Activated naive CD8-positive, alpha-beta T cell treated with anti-CD3 and anti-CD28 coated beads, Interleukin-2, amount 50 U/mL, for 16 hours (primary cell): ENCODE results near the gene BCL2L11.

Experiments
- DNase-seq: peaks from one replicate; pipeline ENCODE4 v3.0.0-alpha.2; 2020; ENCODE audit warnings: low read depth, low spot score

The BCL2L11 gene

DNA sequence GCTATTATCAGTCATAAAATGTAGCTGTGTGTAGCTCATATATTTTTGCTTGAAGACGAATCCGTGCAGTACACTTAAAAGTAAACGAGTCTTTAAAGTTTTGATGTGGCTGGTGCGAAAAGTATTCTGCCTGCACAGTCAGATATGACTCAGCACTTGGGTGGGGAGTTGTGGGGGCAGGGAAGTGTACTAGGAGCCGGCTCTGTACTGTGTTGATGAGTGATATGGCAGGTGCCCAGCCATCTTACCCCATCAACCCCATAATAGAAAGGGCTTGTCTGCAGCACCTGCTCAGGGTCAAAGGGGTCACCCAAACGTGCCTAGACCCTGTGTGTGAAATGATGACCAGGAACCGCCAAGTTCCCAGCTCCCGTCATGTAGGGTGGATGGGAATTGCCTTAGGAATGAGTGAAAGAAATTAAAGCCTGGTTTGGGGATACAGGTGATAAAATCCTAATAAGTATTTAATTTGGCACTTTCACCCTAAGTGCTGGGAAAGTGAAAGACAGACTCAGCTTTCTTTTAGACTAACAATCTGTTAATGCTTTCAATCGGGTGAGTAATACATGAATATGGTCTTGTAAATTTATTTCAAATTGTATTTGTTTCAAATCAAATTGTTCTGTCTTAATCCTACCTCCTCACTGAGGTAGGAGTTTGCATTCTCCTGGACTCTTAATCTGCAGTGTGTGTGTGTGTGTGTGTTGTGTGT lies 48.0 kb downstream of the BCL2L11 start:
- DNase-seq = peak; percentile 66

DNA sequence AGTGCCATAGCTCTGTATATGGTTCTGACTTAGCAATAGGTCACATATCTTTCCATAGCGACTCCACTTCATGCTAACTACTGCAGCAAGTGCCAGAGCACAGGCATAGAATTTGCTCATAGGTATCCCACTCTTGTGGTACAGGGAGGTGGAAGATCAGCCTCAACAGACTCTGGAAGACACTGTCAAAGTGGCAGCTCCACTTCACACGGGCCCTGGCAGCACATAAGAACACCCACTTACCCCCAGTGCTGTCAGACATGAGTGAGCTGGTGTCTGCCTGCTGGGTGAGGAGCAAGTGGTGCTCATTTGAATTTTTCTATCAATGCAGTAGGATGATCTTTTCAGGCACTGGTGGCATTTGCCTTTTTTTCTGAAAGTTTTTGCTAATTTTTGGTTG lies 48.6 kb downstream of the BCL2L11 start:
- DNase-seq = no peak

DNA sequence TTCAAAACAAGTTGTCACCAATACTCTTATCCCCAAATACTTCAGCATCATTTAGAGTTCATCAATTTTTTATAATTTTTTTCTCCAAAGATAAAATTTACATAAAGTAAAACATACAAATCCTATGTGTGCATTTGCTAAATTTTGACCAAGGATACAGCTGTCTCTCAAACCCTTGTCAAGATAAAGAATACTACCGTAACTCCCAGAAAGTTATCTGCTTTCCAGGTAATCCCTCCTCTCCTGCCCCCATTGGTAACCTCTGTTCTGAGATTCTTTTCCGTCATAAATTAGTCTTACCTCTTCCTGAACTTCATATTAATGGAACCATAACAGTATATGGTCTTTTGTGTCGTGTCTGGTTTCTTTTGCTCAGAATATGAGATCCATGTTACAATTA lies 49.2 kb downstream of the BCL2L11 start:
- DNase-seq = no peak

DNA sequence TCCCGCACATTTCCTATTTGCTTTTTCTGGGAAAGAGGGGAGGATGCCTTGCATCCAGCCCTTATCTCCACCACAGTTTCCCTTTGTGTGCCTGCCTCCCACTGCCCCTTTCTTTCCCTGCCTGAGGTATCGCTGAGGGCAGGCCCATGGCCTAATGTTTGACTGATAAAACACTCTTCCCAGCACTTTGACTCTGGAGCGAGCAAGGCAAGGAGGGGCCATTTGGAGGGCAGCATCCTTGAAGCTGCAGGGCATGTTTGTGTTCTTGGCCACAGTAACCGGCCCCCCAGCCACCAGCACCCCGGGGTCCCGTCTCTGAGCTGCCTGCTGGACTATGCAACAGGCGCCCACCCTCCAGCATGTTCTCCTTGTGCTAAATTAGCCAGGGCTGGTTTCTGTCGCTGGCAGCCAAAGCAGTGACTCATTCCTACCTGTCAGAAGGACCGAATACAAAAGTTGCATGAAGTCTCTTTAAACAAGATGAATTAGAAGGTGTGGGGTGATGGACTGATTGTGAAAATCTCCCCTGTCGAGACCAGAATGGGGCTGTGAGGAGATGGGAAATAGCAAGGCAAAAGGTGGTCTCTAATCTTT lies 50.7 kb downstream of the BCL2L11 start:
- DNase-seq = no peak

DNA sequence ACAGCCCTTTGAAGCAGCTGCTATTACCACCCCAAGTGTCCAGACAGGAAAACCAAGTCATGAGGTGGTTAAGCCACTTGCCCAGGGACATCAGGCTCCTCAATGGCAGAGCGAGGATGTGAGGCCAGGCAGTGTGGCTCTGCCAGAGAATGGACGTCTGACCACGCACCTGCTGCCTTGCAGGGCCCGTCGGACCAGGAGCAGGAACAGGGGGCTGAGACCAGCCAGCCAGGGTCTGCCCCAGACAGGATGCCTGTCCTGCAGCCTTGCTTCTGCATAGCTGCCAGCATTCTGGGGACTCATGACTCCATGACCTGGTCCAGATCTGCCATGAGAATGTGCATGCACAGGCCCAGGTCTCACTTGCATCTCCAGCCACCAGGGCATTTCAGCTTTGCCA lies 52.0 kb downstream of the BCL2L11 start:
- no peak for DNase-seq

DNA sequence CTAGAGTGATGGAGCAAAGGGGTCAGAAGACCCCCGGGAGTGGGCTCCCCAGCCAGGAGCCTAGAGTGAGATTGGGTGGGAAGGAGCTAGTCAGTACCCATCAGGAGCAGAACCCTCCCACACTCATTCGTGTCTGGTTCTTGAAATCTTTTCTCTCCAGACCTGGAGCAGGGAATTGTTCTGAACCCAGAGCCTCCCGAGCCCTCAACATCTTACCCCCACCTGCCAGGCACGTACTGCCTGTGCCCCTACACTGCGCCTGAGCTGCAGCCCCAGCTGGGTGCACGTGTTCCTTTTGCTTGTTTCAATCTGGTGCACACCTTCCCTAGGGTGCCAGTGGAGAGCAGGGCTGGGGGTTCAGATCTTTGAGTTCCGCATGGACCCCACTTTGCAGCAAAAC lies 52.6 kb downstream of the BCL2L11 start:
- DNase-seq = no peak

DNA sequence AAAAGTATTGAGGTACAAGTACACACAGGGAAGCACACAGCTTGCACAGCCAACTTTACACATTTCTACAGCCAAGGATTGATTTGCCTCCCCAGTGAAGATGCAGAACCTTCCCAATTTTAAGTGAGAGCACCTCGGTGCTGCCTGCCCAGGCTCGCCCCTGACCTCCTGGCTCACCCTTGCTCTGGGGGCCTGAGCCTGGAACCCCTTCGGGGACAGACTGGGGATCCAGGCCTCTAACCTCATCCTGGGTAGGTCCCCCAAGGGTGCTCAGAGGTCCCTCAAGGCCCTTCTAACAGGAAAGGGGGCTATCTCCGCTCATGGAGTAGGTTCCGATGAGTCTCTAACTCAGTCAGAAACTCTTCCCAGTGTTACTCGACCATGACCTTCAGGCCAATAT lies 53.1 kb downstream of the BCL2L11 start:
- DNase-seq = no peak

DNA sequence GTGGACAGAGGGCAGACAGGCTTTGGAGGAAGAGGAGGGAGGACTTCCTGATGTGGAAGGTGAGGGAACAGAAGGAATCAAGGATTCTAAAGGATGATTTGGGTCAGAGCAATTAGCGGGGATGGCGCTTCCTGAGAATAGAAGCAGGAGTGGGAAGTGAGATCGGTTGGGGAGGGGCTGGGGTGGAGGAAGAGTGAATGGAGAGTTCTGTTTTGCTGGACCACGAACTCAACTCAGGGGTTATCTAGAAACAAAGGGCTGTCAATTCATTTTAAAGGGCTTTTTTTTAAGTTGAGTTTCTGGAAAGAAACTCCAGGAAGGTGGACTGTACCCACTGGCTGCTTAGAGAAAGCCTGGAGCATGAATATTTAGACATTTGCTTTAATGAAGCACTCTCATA lies 54.9 kb downstream of the BCL2L11 start:
- DNase-seq = no peak

DNA sequence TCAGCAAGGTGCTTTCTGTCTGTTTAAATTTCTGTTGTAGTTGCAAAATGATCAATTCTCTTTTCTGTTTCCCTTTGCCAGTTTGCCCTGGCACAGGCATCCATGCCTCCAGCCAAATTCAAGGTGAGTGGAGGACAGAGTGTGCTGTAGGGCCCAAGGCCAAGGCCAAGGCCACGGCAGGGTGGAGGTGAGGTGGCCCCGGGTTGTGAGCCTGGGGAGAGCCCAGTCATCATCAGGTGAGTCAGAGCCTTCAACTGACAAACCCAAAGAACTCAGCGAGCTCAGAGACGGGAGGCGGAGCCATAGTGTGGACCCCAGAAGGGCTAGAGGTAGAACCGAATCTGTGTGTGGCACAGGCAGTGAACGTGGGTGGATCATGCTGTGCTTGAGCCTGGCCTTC lies 55.7 kb downstream of the BCL2L11 start:
- DNase-seq = no peak

DNA sequence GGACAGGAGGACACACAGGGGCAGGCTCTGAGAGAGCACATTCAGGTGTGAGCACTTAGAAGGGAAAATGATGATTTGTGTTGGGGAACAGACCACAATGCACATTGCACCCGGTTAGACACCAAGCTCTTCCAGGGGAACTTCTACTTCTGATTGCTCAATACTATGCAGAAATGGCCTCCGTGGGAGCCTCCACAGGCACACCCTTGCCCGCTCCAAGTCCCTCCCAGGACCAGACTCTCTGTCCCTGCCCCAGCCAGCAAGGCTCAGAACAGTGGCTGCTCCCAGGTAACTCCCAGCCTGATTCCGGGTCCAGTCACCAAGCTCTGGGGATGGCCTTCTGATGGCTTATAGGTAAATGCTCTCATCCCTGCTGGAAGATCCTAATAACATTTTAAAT lies 56.2 kb downstream of the BCL2L11 start:
- DNase-seq = no peak

DNA sequence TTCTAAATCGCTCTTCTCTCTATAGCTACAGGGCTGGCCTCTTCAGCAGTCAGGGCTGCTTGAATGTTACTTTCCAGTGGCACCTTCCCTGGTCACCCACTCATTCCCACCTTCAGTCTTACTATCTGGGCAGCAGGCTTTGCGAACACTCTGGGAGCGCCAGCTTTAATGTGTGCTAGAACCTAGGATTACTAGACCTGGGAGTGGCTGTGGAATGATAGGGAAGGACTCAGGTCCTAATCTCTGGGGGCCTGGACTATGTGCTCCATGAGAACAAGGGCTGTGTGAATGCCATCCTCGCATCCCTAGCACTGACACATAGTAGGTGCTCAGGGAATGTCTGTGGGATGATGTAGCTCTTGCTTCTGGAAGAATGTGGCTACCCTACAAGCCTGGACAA lies 57.6 kb downstream of the BCL2L11 start:
- no peak for DNase-seq

DNA sequence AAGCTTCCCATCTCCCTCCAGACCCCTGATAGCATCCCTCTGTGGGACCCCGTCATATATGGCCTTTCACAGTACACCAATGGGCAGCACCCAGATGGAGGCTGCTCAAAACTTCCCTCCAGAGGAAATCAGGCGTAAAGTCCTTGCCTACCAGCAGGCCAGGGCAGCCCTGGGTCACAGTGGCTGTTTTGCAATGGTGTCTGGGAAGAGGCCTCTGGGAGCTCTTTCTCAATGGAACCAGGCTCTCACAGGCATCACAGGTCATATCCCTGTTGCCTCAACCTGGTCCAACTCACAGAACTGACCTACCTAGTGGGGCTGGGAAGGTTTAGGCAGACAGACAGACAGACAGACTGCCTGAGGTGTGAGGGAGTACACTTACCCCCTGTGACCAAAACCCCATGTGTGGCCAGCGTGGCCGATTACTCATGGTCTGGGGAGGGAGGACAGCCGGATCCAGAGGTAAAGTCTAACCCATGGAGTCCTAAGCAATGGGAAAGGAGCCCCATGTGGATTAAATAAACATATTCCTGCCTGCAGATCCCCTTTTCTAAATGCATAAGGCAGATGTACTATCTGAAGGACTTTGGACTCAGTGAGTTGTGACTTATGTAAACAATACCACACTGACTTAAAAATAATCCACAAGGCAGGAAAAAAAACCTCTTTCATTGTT lies 58.2 kb downstream of the BCL2L11 start:
- DNase-seq = no peak

DNA sequence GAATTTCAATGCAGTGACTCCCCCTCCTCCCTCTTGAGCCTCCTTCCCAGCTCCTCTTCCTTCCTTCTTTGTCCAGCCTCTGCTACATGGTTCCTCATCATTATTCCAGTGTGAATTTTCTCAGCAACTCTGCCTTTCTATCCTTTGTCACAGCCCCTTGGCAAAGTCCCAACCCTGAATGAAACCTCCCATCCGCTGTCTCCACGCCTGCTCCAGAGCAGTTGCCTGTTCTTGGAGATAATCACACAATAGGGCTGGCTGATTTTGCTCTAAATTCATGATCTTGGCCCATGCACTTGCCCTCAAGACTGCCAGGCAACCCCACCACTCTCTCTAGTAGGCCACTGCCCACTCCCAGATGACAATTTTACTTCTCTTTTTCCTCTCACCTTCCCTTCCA lies 61.4 kb downstream of the BCL2L11 start:
- DNase-seq = no peak

DNA sequence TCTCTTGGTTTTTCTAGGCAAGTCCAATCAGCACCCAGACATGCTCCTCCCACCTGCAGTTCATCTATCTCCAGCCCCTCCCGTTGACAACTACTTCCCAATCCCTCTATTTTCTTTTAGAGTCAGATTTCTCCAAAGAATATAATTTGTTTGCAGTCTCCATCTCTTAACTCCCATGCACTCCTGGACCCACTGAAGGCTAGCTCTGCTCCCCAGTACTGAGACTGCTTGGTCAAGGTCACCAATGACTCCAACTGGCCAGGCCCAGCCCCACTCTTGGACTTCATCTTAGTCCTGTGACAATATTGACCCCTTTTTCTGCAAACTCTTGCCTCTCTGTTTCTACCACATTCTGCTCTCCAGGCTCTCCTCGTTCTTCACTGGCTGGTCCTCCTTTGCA lies 62.0 kb downstream of the BCL2L11 start:
- DNase-seq = no peak

DNA sequence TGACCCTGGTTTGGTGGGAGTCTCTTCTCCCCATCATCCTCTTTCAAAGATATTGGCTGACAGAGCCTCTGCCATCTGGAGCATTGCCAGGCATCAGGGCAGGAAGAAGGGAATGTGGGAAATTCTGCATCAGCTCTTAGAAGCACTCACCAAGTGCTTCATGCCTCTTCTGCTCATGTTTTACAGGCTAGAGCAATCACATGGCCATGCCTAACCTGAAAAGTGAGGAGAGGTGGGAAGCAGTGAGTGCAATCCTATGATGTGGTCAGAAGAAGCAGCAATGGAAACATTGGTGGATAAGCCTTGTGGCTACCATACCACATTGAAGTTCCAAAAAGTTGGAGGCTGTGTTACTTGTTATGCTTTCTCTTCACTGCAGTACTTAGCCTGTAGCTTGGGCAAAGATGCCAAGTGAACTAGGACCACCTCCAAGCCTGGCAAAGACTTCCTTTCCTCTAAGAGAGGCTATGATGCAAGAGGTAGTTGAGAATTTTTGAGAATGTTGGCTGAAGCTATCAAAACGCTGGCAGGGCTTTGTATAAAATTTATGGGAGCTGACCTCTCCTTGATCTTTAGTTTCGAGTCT lies 64.1 kb downstream of the BCL2L11 start:
- no peak for DNase-seq

DNA sequence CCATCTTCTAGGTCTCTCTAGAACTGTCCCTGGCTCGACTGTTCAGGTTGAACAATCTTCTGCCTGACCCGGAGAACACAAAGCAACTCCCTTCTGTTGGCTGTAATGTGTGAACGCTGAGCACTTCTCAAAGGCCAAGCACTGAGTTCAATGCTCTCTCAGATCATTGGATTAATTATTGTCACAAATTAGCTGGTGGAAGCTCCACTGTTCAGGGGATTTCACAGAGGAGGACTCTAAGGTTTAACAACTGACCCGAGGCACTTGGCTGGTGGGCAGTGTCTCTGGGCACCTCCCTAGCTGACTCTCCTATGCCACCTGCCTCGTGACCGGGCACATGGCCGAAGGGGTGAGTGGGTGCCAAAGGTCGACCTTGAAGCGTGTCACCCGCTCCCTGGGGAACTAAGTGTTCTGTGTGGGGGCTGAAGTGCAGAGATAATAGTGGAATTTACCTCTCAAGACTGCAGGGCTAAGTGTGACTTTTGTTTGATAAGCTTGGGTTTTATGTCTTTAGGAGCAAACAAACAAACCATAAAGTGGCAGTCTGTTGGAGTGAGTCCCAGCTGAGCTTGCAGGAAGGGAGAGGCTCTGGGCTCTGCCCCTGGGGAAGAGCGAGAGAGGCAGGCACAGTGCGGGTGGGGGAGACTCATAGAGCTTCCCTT lies 64.8 kb downstream of the BCL2L11 start:
- no peak for DNase-seq

DNA sequence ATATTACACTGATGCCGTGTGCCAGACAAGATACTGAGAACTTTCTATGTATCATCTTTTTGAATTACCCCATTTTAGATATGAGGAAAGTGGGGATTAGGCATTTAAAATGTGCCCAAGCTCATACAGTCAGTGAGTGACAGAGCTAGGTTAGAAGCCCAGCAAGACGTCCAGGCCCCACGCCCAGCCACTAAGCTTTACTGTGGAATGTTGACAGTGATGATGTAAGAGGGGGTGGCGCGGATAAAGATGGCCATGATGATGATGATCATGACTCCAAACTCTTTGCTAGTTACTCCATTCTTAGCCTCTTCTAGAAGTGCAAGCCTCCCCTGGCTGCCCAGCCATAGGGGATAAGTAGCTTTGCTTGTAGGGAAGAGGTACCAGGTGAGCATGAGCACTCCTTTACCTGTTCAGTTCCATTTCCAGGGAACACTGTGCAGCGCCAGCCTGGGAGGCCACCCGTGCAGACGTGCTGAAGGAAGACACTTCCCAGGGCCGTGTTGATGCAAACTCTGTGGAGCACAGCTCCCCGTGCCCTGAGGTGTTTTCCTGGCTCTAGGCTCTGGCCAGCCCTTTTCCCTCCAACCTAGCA lies 65.5 kb downstream of the BCL2L11 start:
- DNase-seq = no peak

DNA sequence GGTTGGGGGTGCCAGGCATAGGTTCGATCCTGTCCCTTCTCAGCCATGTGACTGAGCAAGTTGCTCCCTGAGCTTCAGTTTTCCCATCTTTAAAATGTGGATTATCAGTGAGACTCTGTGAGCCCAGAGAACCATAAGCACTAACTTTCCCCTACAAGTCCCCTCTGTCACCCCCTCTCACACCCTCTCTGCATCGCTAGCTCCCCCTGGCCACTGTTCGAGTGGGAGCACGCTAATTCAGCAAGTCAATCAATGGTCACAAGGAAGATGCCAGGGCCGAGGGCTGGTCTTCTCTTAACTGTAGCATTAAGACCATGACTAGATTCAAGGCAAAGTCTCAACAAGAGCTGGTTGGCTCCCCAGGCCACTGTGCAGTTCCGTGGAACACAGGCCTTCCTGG lies 66.2 kb downstream of the BCL2L11 start:
- DNase-seq = no peak

DNA sequence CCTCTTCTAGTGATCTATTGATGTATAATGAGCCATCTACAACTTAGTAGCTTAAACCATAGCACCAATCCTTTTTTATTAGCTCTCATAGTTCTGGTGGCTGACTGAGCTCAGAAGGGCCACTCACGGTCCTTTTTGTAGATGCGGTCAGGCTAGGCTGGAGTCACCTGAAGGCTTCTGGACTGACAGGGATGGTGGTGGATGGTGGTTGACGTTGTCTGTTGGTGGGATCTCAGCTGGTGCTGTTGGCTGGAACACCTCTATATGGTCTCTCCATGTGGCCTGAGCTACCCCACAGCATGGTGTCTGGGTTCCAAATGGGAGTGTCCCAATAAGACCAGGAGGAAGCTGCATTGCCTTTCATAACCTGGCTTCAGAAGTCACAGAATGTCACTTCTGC lies 68.0 kb downstream of the BCL2L11 start:
- no peak for DNase-seq

DNA sequence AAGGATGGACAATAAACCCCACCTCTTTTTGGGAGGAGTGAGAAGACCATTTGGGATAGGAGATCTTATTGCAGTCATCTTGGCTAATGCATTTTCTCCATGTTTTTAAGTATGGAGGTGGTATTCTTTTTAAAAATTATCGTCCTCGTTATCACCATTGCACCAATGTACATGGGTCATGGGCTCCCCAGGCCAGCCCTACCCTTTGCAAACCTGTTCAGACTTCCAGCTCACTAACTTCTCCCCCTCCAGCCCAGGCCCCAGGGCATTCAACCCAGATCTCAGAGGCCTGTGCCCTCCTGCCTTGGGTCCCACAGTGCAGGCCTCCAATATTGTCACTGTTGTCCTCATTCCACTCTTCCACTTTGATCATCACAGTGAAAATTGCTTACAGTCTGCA lies 68.4 kb downstream of the BCL2L11 start:
- DNase-seq = no peak

DNA sequence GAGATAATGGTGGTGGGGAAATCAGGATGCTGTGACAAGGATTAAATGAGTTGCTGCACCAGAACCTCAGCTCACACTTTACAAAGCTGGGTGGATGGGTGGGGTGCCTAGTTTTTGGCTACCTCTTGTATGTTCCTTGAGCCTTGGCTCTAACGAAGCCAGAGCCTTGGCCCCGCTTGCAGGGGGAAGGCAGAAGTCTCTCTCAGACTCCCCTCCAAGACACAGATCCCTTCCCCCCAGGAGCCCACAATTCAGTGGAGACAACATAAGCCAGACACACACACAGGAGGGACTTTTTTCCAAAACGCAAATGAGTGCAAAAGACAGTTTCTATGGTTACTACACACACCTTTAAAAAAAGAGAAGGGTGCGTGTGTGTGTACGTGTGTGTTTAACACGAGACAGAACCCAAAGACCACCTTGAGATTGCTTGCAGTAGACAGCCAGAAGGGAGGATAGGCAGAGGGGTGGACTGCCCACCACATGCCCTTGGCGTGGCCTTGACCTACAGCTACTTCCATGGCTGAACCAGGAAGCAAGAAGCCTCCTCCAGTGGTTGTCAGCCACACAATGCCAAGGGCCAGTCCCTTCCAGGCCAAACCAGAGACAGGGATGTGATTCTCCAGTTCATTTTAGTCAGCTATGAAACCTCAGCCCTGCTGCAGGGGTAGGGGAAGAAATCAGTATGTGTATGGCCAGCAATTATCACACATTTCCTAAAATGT lies 70.3 kb downstream of the BCL2L11 start:
- DNase-seq = no peak
